ENCODE data around the gene GYPC.

The GYPC gene

DNA sequence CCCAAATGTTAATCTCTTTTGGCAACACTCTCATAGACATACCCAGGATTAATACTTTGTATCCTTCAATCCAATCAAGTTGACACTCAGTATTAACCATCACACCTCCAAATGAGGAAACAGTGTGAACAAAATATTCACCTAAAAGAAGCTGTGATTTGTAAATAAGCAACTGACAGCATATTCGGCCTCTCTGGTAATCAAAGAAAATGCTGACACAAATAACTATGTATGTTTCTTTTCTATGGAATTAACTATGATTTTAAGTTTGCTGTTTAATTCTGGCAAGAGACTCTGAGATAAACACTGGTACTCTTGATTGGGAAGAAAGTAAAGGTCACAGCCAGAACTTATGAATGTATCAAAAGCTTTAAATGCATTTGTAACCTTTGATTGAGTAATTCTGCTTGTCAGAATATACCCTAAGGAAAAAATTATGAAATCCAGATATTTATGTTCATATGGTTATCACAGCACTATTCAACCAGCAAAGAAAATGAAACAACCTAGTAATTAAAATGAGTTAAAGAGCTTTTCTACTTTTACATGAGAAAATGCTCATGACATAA lies 3.6 kb upstream of the GYPC start:
- DNase-seq: no peak

DNA sequence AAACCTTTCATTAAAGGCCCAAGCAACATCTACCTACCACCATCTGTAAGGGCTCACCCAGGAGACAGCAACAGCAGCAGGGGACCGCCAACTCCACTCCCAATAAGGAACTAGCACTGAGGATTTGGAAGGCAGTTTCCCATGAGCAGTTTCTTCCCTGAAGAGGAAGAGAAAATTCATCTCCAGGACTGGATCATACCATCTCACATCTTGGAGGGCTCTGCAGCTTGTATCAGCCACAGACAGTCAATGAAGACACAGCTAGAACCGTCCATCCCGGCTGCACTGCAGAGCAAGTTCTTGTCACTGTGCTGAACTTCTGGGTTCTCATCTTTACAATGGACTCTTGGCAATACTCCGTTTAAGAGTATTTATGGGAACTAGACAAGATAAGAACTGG lies 2.8 kb upstream of the GYPC start:
- DNase-seq: no peak

DNA sequence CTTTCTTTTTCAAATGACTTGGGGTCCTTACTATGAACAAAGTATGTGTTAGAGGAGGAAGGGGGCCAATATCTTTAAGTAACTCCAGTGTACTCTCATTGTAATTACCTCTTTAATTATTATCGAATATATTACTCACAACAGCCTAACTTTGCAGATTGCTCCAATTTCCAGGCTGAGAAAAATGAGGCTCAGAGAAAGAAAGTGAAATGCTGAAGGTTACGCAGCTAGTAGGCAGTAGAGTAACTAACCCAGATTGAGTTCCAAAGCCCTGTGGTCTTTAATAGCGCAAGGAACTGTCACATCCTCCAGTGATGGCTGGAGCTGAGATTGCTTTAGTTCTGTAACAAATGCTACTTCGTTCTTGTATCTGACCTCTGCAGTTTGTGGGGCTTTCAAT lies 2.2 kb upstream of the GYPC start:
- DNase-seq: no peak

DNA sequence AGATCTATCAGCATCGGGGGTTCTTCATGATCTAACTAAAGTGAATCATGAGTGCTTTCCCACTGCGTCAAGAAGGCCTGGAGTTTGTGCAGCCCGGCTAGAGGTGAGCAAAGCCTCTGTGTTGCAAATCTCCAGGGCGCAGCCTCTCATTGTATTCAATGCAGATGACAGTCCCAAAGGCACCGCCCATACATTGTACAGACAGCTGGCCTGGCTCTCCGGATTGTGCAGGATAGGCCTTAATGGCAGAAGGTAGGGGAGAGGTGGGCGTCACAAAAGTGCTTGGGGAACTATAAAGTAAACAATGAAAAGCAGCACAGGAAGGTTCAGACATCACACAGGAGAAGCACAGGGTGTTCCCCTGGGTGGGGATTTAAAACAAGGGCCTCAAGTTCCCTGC lies 907 bp upstream of the GYPC start:
- no peak for DNase-seq

DNA sequence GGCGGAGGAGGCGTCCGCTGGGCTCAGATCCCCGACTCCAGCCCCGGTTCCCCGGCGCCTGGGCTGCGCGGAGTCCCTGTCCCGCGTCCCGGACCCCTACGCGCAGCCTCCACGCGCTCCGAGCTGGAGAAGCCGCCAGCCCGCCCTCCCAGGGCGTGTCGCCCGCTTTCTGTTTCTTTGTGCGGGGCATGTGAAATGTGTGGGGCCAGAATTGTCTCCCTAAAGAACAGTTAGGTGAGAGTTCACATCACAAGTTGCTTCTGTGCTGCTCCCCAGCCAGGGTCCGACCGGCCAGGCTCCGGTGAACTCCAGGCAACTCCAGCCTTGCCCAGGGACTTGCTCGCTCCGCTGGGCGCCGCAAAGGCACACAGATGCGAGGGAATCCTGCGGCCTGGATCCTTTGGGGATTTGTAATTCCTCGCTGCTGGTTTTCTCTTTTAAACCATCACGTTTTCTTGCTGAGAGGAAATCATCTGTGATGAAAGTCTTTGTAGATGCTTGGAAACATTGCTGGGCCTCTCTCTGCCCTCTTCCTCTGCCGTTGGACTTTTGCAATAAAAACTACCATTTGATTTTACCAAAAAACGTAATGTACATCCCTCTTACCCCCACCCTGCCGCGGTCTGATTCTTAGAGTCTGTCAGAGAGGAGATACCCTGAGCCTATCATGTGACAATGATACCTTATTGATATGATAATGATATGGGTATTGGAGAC lies 631 bp downstream of the GYPC start:
- peak; percentile 38 for DNase-seq

GRCh38 chr2:126657148-126657635 lies 1.2 kb downstream of the GYPC start:
- DNase-seq: peak; percentile 47

DNA sequence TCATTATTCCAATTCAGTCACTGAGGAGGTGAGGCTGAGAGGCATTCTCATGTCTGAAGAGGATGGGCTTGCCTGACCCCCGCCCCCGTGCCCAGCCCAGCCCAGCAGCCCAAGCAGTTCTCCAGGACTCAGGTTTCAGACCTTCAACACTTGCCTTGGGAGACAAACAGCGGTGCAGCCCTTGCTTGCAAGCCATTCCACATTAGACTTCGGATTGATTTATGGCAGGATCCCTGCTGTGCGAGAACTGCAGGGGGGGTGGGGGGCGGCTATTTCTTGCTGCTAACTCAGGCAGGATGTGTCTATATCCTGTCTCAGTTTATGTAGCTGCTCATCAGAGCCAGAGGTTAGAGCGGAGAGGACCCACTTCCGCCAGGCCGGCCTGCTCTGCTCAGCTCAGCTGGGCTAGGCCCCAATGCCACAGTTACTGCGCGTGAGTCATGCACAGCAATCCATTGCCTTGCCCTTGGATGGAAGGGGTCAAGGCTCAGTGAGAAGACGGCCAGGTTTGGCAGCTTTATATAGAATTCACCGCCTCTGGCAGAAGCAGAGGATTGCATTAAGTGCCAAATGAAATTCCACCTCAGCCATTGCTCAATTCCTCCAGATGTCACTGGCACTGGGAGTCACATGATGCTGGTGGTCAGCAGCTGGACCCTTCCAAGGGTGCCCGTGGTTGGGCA lies 1.8 kb downstream of the GYPC start:
- peak; percentile 76 for DNase-seq

- no peak for DNase-seq
These were observed 2.5 kb downstream of the GYPC start for GRCh38 chr2:126658319-126658904.

DNA sequence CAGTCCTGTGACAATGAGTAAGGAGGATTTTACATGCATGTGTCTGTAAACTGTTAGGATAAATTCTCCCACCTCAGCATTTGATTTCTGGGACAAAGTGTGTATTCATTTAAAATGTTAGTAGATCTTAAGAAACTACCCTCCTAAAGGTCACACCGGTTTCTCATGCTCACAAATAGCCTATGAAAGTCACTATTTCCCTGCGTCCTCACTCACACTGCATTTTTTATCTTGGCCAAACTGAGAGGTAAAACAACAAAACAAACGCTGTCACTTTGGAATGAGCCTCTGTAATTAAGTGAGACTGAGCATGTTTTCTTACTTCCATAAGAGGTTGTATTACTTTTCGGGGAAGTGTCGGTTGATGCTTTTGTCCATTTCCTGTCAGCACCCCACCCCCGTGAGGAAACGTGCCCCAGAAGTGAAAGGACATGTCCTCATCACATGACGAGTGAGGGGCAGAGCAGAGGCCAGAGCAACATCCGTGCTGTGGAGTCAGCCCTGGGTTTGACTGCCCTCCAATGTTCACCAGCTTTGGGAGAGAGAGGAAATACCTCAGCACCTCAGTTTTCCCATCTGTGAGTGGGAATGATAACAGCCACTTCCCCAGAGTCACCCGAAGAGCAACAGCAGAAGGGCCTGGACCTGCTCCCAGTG lies 3.1 kb downstream of the GYPC start:
- DNase-seq: peak; percentile 78

DNA sequence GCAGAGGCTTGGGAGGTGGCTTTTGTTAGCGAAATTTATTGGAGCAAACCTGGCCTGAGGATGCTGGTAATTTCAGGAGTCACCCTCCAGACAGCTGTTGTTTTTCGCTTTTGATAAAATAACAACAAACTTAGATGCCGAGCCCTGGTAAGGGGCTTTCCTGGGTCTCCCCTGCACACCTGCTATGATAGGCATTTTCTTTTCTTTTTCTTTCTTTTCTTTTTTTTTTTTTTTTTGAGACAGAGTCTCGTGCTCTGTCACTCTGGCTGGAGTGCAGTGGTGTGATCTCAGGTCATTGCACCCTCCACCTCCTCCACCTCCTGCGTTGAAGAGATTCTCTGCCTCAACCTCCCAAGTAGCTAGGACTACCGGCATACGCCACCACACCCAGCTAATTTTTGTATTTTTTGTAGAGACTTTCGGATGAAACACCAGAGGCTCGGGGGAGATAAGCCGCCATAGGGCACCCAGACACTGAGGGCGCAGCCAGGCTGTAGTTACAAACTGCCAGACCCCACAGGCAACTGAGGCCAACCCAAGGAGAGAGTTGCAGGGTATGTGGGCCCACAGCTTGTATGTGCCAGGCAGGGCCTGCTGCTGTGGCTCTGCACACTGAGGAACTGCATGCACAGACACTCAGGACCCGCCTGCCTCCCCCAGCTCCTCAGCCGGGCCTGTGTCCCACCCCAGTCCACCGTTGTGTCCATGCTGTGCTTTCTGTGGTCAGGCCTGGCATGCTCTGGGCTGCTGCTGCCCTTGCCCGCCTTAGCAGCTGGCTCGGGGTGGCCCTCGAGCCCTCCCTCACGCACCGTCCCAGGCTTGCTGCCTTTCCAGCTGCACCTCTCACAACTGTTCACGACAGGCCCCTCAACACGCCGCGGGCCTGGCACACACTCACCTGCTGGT lies 3.9 kb downstream of the GYPC start:
- no peak for DNase-seq

DNA sequence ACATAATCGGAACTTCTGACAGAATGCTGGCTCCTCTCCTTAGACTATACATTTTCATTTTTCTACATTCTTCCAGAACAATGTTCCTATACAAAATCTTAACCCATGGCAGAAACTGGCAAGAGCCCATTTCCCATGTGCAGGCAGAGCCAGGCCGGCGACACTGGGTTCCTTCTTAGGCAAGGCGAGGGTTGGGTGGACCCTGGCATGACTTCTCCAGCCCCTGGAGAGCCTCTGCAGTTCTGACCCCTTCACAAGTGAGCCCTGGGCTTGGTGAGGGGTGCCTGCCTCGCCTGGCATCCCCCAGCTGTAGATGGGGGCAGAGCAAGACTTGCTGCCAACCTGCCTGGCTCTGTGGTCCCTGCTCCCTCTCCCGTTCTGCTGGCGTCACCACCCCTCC lies 5.0 kb downstream of the GYPC start:
- no peak for DNase-seq

DNA sequence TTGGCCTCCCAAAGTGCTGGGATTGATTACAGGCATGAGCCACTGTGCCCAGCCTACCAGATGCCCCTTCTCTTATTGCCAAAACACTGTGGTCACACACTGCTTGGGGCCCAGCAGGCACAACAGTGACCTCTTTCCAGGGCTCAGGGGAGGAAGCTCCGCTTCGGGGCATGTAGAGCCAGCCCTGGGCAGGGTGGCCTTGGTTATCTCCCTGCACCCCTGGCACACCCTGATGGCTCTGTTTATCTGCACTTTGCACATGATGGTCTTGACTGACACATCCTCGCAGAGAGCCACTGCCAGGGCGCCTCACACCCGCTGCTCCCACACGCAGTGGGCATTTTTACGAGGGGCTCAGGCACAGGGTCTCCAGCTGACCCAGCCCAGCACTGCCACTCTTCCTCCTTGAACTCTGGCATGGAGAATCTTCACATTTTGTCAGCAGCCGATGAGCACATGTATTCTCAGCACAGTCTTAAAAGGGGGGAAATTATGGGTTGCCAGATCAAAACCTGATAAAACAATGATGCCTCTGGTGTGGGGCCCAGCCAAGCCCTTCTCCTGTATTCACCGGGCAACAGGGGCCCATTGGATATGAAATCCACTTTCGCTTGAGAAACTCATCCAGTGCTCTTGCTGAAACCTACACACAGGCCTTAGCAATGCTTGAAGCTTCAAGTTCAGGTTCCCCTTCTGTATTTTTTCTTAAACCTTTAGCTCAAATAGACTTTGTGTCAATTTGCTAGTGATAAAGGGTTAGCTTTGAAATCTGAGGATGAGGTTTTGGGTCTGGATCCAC lies 5.9 kb downstream of the GYPC start:
- DNase-seq: peak; percentile 15

DNA sequence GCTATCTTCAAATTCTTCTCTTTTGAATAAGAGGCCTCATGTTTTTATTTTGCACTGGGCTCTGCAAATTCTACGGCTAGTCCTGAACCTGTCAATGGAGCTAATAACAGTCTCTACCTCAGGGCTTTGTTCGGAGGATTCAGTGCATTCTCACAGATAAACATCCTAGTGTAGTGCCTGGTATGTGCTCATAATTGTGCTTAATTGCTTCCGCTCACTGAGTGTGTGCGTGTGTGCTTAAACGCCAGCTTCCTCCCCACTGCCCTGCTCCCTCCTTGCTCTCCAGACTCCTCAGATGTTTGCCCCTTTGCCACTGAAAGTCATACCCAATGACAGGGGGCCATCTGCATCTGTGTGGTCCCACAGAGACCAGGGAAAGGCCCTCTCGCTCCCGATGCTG lies 6.7 kb downstream of the GYPC start:
- peak; percentile 24 for DNase-seq

GRCh38 chr2:126663184-126663963 lies 7.4 kb downstream of the GYPC start:
- DNase-seq: no peak

DNA sequence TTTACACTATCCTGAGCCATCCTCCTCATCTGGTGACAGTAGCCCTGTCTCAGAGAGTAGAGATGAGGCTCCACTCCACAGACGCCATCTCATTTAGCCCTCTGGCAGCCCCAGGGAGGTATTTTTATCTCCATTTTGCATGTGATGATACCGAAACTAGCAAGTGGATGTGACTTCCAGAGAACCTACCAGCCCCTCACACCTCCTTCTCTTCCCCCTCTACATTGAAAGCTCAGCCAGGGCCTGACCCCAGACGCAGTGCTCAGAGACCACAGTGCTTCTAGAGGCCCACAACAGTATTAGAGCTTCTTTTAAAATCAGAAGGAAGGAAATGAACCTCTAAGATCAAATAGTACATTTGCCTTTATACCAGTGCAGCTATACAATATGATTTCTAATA lies 8.3 kb downstream of the GYPC start:
- peak; percentile 52 for DNase-seq

DNA sequence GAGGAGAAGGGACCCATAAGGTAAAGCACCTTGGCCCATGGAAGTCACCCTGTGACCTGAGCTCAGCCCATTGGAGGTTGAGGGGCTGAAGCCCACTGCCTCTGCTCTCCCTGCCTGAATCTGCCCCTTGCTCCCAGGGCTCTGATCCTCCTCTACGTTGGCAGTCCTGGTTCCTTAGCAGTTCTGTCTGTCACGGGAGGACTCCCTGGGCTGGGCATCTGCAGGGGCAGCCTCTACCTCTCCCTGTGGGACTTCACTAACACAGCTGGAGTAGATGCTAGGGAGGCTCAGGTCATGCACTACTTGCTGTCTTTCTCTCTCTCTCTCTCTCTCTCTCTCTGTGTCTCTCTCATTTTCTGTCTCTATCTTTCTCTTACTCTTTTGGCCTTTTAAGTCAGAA lies 8.7 kb downstream of the GYPC start:
- DNase-seq: peak; percentile 9

- no peak for DNase-seq
These were observed 9.5 kb downstream of the GYPC start for GRCh38 chr2:126665483-126665882.

GRCh38 chr2:126668254-126668653 lies 12.3 kb downstream of the GYPC start:
- DNase-seq: no peak

- DNase-seq: no peak
These were observed 13.8 kb downstream of the GYPC start for GRCh38 chr2:126669772-126670171.

DNA sequence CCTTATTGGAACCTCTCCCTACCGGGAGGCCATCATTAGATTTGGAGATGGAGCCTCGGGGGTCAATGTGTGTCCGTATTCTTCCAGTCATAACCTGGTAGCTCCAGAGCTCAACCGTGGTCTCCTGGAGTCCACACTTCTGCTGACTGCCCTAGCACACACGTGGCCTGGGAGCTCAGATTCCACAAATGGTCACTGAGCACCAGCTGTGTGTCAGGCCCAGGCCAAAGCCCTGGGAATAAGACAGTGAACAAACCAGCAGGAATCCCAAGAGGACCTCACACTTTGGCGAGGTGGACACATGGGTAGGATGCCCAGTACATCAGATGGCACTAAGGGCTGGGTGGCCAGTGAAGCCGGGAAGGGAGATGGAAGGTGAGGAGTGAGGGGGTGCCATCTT lies 15.5 kb downstream of the GYPC start:
- no peak for DNase-seq
